Neuronal stem cell (in vitro differentiated cells): Measurements from ENCODE around the gene TRPM6.

ENCODE experiments used
- DNase-seq: peaks from one replicate; pipeline ENCODE4 v3.0.0-alpha.2; 2013; ENCODE audit warnings: low spot score
- H2AFZ ChIP-seq: one replicate; pipeline ENCODE4 v1.6.1; 2013; ENCODE audit warnings: mild to moderate bottlenecking, low read length, inconsistent platforms
- H2AK5ac ChIP-seq: 2 replicates; pipeline ENCODE4 v1.6.1; 2013; ENCODE audit warnings: low read depth, mild to moderate bottlenecking, inconsistent platforms, low read length, moderate library complexity, mixed read lengths
- H2BK120ac ChIP-seq: 2 replicates; pipeline ENCODE4 v1.6.1; 2013; ENCODE audit warnings: low read depth, mild to moderate bottlenecking, inconsistent platforms, low read length, moderate library complexity, mixed read lengths
- H2BK12ac ChIP-seq: one replicate; pipeline ENCODE4 v1.6.1; 2013; ENCODE audit warnings: low read length, inconsistent platforms
- H2BK15ac ChIP-seq: 2 replicates; pipeline ENCODE4 v1.6.1; 2013; ENCODE audit warnings: mild to moderate bottlenecking, low read length, inconsistent platforms, mixed read lengths
- H2BK5ac ChIP-seq: one replicate; pipeline ENCODE4 v1.6.1; 2013; ENCODE audit warnings: inconsistent platforms, mild to moderate bottlenecking, low read length, moderate library complexity
- H3K14ac ChIP-seq: one replicate; pipeline ENCODE4 v1.6.1; 2013; ENCODE audit warnings: low read length, inconsistent platforms
- H3K18ac ChIP-seq: 2 replicates; pipeline ENCODE4 v1.6.1; 2013; ENCODE audit warnings: low read length, inconsistent platforms
- H3K23ac ChIP-seq: 2 replicates; pipeline ENCODE4 v1.6.1; 2013; ENCODE audit warnings: low read depth, mild to moderate bottlenecking, mixed read lengths, low read length, inconsistent platforms; ENCODE audit not compliant: poor library complexity
- H3K27ac ChIP-seq: replicated peaks from 3 replicates; pipeline ENCODE4 v1.5.1; 2013; ENCODE audit warnings: low read length, inconsistent platforms
- H3K27me3 ChIP-seq, 3 experiments: 2 replicates each; pipeline ENCODE4 v1.6.1; 2013; ENCODE audit warnings: low read length in 3 of 3, mild to moderate bottlenecking in 2 of 3, inconsistent platforms in 1 of 3, low read depth in 1 of 3, mixed read lengths in 1 of 3, moderate library complexity in 1 of 3; ENCODE audit not compliant: control insufficient read depth in 3 of 3, insufficient read depth in 3 of 3
- H3K36me3 ChIP-seq, 2 donors: replicated peaks in 1 of 2; 2 replicates each; pipeline ENCODE4 v1.6.1; 2013; ENCODE audit warnings: low read length in 2 of 2; ENCODE audit not compliant: control insufficient read depth in 2 of 2, insufficient read depth in 2 of 2
- H3K4ac ChIP-seq: 2 replicates; pipeline ENCODE4 v1.6.1; 2013; ENCODE audit warnings: inconsistent platforms, mild to moderate bottlenecking, low read length, moderate library complexity
- H3K4me1 ChIP-seq, 2 donors: 1 replicate in 1 of 2; 2 replicates in 1 of 2; pipeline ENCODE4 v1.6.1; 2013; ENCODE audit warnings: low read length in 2 of 2, low read depth in 1 of 2; ENCODE audit not compliant: control insufficient read depth in 2 of 2, insufficient read depth in 1 of 2
- H3K4me2 ChIP-seq: one replicate; pipeline ENCODE4 v1.6.1; 2013; ENCODE audit warnings: mild to moderate bottlenecking, low read length, inconsistent platforms; ENCODE audit not compliant: insufficient read depth, poor library complexity, severe bottlenecking
- H3K4me3 ChIP-seq, 2 donors: 2 replicates each; pipeline ENCODE4 v1.5.1; 2013; ENCODE audit warnings: low read length in 2 of 2, mild to moderate bottlenecking in 2 of 2, inconsistent platforms in 1 of 2, moderate library complexity in 1 of 2
- H3K79me1 ChIP-seq: one replicate; pipeline ENCODE4 v1.6.1; 2013; ENCODE audit warnings: low read depth, mild to moderate bottlenecking, inconsistent platforms, low read length, moderate library complexity
- H3K9ac ChIP-seq: one replicate; pipeline ENCODE4 v1.6.1; 2013; ENCODE audit warnings: mild to moderate bottlenecking, low read depth, low read length, inconsistent platforms; ENCODE audit not compliant: poor library complexity
- H3K9me3 ChIP-seq, 2 donors: replicated peaks in 1 of 2; 2 replicates each; pipeline versions ENCODE3 to v1.6.1; 2013; ENCODE audit warnings: low read length in 2 of 2, mild to moderate bottlenecking in 2 of 2, inconsistent platforms in 1 of 2, low read depth in 1 of 2, mixed read lengths in 1 of 2, moderate library complexity in 1 of 2; ENCODE audit not compliant: control insufficient read depth in 2 of 2, insufficient read depth in 1 of 2
- H4K8ac ChIP-seq: one replicate; pipeline ENCODE4 v1.6.1; 2013; ENCODE audit warnings: low read depth, mild to moderate bottlenecking, inconsistent platforms, low read length, moderate library complexity
- H4K91ac ChIP-seq: one replicate; pipeline ENCODE4 v1.6.1; 2013; ENCODE audit warnings: low read length, low read depth, mild to moderate bottlenecking, inconsistent platforms; ENCODE audit not compliant: poor library complexity
- WGBS, 2 donors: extraction: QIAGEN DNeasy Blood & Tissue Kit; methylation state at CpG; one replicate each; pipeline ENCODE4 v1.1.7; 2013; ENCODE audit warnings: missing lambda C conversion rate in 2 of 2, mixed read lengths in 1 of 2; ENCODE audit not compliant: insufficient read length in 2 of 2, insufficient replicate concordance in 1 of 2; ENCODE audit errors: extremely low coverage in 2 of 2; 5-methylcytosine and 5-hydroxymethylcytosine counted together

TRPM6 gene

DNA sequence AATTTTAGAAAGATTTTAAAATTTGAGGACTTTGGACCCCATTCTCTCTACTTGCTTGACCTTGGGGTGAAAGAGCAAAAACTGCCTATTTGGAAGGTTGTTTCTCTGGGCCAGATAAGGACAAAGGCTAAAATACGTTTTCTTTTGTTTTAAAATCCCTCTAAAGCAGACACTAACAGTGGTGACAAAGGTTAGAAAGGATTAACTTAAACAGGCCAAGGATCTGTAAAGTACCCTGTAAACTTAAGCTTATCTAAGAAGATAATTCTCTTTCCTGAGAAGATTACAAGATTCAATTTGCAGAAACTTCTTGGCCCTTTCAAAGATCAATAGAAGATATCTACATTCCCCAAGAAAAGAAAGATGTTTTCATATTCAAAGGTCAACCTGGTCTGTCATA, 12.1 kb downstream of the TRPM6 start:
- no peak overlapping the region for H4K91ac ChIP-seq
- H3K14ac ChIP-seq, result no peak overlapping the region
- no peak overlapping the region for H4K8ac ChIP-seq
- H3K4me3 ChIP-seq, result no peak overlapping the region
- no peaks in the 10 kb centered on the region for H3K36me3 ChIP-seq
- H3K27ac ChIP-seq, result no peak overlapping the region
- H3K4me2 ChIP-seq, result no peak overlapping the region
- no peak overlapping the region for H2BK120ac ChIP-seq
- no peaks in the 10 kb centered on the region for H3K4me1 ChIP-seq
- no peak for DNase-seq
- no peak overlapping the region for H2BK15ac ChIP-seq
- no peak overlapping the region for H2BK12ac ChIP-seq
- no peak overlapping the region for H2AK5ac ChIP-seq
- H3K18ac ChIP-seq, result no peak overlapping the region
- H3K9ac ChIP-seq, result no peak overlapping the region
- H3K4ac ChIP-seq, result no peak overlapping the region
- H3K79me1 ChIP-seq, result peaks cover 2% of the 10 kb centered on the region
- no peak overlapping the region for H2AFZ ChIP-seq
- whole genome bisulfite sequencing, 2 donors, result no CpG with 5 or more reads among the region's 1 CpG
- H3K9me3 ChIP-seq, result peaks cover 0 to 6% of the 10 kb centered on the region in 2 donors
- H3K23ac ChIP-seq, result no peak overlapping the region
- no peak overlapping the region for H2BK5ac ChIP-seq
- H3K27me3 ChIP-seq, result no peaks in the 10 kb centered on the region

GRCh38 chr9:74874220-74874619, 13.5 kb downstream of the TRPM6 start:
- H3K27me3 ChIP-seq, result no peaks in the 10 kb centered on the region
- no CpG with 5 or more reads among the region's 2 CpGs for WGBS, 2 donors
- no peaks in the 10 kb centered on the region for H3K36me3 ChIP-seq

DNA sequence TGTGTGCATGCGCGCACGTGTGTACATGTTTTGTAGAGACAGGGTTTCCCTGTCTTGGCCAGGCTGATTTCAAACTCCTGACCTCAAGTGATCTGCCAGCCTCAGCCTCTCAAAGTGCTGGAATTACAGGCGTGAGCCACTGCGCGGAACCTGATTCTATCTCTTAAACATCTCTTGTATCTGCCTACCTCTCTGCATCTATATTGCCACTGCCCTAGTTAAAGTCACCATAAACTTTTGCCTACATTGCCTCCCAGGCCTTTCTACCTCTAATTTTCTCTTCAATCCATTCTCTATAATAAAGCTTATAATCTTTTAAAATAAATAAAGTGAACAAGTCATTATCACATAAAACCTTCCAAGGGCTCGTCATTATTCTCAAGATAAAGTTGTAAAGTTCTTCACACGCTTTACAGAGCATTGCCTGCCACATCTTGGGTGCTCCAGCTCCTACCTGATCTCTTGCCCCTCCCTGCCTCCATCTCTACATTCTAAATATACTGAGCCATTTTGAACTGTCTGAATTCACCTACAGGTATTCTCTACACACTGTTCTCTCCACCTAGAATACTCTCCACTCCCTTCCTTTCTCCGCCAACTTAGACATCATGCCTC, 15.0 kb downstream of the TRPM6 start:
- Histone ChIP-seq H2BK120ac (no peak overlapping the region), H3K27me3 (no peaks in the 10 kb centered on the region), H3K9me3 (peaks cover 0 to 2% of the 10 kb centered on the region in 2 donors), H4K91ac (no peak overlapping the region), H3K18ac (no peak overlapping the region), H3K36me3 (no peaks in the 10 kb centered on the region), H3K23ac (no peak overlapping the region), H4K8ac (no peak overlapping the region), H2BK5ac (no peak overlapping the region), H3K4me1 (no peaks in the 10 kb centered on the region), H3K79me1 (peaks cover 2% of the 10 kb centered on the region), H3K9ac (no peak overlapping the region), H2AK5ac (no peak overlapping the region), H3K14ac (no peak overlapping the region), H3K4me3 (no peak overlapping the region), H2BK12ac (no peak overlapping the region), H2BK15ac (no peak overlapping the region), H3K27ac (no peak overlapping the region), H3K4ac (no peak overlapping the region), H2AFZ (no peak overlapping the region), H3K4me2 (no peak overlapping the region)
- no peak for DNase-seq
- no CpG with 5 or more reads among the region's 9 CpGs for WGBS, 2 donors

More at GRCh38 chr9:74874220-74874619, 13.5 kb downstream of the TRPM6 start:
- no peak overlapping the region for H3K4me3 ChIP-seq
- H2BK15ac ChIP-seq, result no peak overlapping the region
- no peak overlapping the region for H2BK5ac ChIP-seq
- no peak for DNase-seq
- peaks cover 2% of the 10 kb centered on the region for H3K79me1 ChIP-seq
- H3K4ac ChIP-seq, result no peak overlapping the region
- H2BK120ac ChIP-seq, result no peak overlapping the region
- no peak overlapping the region for H3K27ac ChIP-seq
- no peak overlapping the region for H2BK12ac ChIP-seq
- H3K4me2 ChIP-seq, result no peak overlapping the region
- H4K91ac ChIP-seq, result no peak overlapping the region
- H3K9me3 ChIP-seq, result peaks cover 0 to 5% of the 10 kb centered on the region in 2 donors
- no peak overlapping the region for H2AFZ ChIP-seq
- no peak overlapping the region for H3K14ac ChIP-seq
- H3K23ac ChIP-seq, result no peak overlapping the region
- H2AK5ac ChIP-seq, result no peak overlapping the region
- H3K18ac ChIP-seq, result no peak overlapping the region
- H3K9ac ChIP-seq, result no peak overlapping the region
- H3K4me1 ChIP-seq, result no peaks in the 10 kb centered on the region
- no peak overlapping the region for H4K8ac ChIP-seq

DNA sequence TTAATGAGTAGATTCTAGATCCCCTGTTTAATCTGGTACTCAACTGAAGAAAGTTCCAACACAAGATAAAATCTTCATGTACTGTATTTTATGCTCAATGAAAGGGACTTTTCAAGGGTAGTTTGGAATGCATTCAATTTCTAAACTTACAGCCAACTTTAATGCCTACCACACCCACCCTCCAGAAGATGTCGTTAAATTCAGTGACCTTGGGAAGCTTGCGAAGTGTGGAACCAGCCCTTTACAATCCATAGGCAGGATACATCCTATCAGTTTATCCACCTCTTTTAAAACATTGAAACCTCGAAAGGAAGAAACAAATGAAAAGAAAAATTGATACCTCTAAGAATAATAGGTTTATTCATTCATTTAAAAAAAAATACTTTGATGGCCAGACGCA, 20.2 kb downstream of the TRPM6 start:
- H3K4me3 ChIP-seq, result no peak overlapping the region
- no peaks in the 10 kb centered on the region for H3K4me1 ChIP-seq
- no peak overlapping the region for H2BK120ac ChIP-seq
- no peak overlapping the region for H4K8ac ChIP-seq
- H3K27me3 ChIP-seq, result no peaks in the 10 kb centered on the region
- H3K36me3 ChIP-seq, result no peaks in the 10 kb centered on the region
- no peaks in the 10 kb centered on the region for H3K9me3 ChIP-seq
- H2BK5ac ChIP-seq, result no peak overlapping the region
- no peak overlapping the region for H3K9ac ChIP-seq
- no peak overlapping the region for H2AK5ac ChIP-seq
- no peak overlapping the region for H3K18ac ChIP-seq
- H2AFZ ChIP-seq, result no peak overlapping the region
- no peak for DNase-seq
- H3K79me1 ChIP-seq, result peaks cover 2% of the 10 kb centered on the region
- no peak overlapping the region for H3K4me2 ChIP-seq
- no peak overlapping the region for H3K27ac ChIP-seq
- WGBS, 2 donors, result no CpG with 5 or more reads among the region's 4 CpGs
- H2BK12ac ChIP-seq, result no peak overlapping the region
- no peak overlapping the region for H3K23ac ChIP-seq
- H3K14ac ChIP-seq, result no peak overlapping the region
- H3K4ac ChIP-seq, result no peak overlapping the region
- no peak overlapping the region for H2BK15ac ChIP-seq
- no peak overlapping the region for H4K91ac ChIP-seq
